DND-41 (cell line): ENCODE results near the gene CLINT1.

Experiments used
- ATAC-seq: fragments of 200-7000 bp; cut with Tn5 transposase; 3 replicates; pipeline ENCODE4 v1.9.1; 2021; ENCODE audit warnings: low read depth; ENCODE audit not compliant: insufficient read depth
- DNase-seq: peaks from one replicate; pipeline ENCODE4 v3.0.0-alpha.2; 2020
- H2AFZ ChIP-seq: 2 replicates; pipeline ENCODE4 v1.6.0; 2012; ENCODE audit warnings: low read depth, low read length
- H3K27ac ChIP-seq: 2 replicates; pipeline ENCODE4 v1.5.1; 2012; ENCODE audit warnings: low read length, inconsistent platforms
- H3K27me3 ChIP-seq: fragments of 200-600 bp; sonication (generic); 2 replicates; pipeline ENCODE4 v1.6.0; 2012; ENCODE audit warnings: low read length, mild to moderate bottlenecking, inconsistent platforms; ENCODE audit not compliant: insufficient read depth, poor library complexity
- H3K36me3 ChIP-seq: 2 replicates; pipeline ENCODE4 v1.5.1; 2012; ENCODE audit warnings: low read length, inconsistent platforms; ENCODE audit not compliant: insufficient read depth
- H3K4me1 ChIP-seq: 2 replicates; pipeline ENCODE4 v1.5.1; 2012; ENCODE audit warnings: mild to moderate bottlenecking, low read length; ENCODE audit not compliant: insufficient read depth
- H3K4me2 ChIP-seq: 2 replicates; pipeline ENCODE4 v1.6.0; 2012; ENCODE audit warnings: mild to moderate bottlenecking, moderate library complexity, low read length, inconsistent platforms; ENCODE audit not compliant: insufficient read depth
- H3K4me3 ChIP-seq, 2 experiments: fragments of 200-600 bp in 1 of 2; shearing (Covaris generic) in 1 of 2; 2 replicates each; pipeline ENCODE4 v1.5.1; 2012 to 2016; ENCODE audit warnings: inconsistent platforms in 2 of 2, low read length in 2 of 2, mild to moderate bottlenecking in 2 of 2, low read depth in 1 of 2, moderate library complexity in 1 of 2
- H3K79me2 ChIP-seq: 2 replicates; pipeline ENCODE4 v1.6.0; 2012; ENCODE audit warnings: low read length, inconsistent platforms; ENCODE audit not compliant: insufficient read depth
- H3K9ac ChIP-seq: 2 replicates; pipeline ENCODE4 v1.6.0; 2012; ENCODE audit warnings: low read depth, mild to moderate bottlenecking, inconsistent platforms, low read length, moderate library complexity
- H3K9me3 ChIP-seq: 2 replicates; pipeline ENCODE4 v1.5.1; 2012; ENCODE audit warnings: low read length, moderate library complexity, mild to moderate bottlenecking, inconsistent platforms; ENCODE audit not compliant: insufficient read depth, severe bottlenecking
- H4K20me1 ChIP-seq: 2 replicates; pipeline ENCODE4 v1.6.0; 2012; ENCODE audit warnings: low read length; ENCODE audit not compliant: insufficient read depth
- CTCF ChIP-seq: IDR thresholded peaks from 2 replicates; pipeline ENCODE4 v1.5.1; 2012; ENCODE audit warnings: borderline replicate concordance, low read length, moderate library complexity, mild to moderate bottlenecking; ENCODE audit not compliant: poor library complexity, severe bottlenecking; ENCODE audit errors: extremely low read depth
- EZH2 ChIP-seq: IDR thresholded peaks from 3 replicates; pipeline ENCODE4 v1.6.1; 2012; ENCODE audit warnings: borderline replicate concordance, low read depth, mild to moderate bottlenecking, moderate library complexity, low read length, inconsistent platforms; ENCODE audit not compliant: severe bottlenecking

CLINT1 gene

GRCh38 chr5:157741131-157741530, 117.8 kb downstream of the CLINT1 start:
- no peak overlapping the region for H3K9ac ChIP-seq
- H3K36me3 ChIP-seq = peaks cover 5% of the 10 kb centered on the region; the same call in 1 of the 2 replicates
- H3K4me1 ChIP-seq = peaks cover 21% of the 10 kb centered on the region
- no peaks in the 10 kb centered on the region for H3K27me3 ChIP-seq
- peaks cover 9% of the 10 kb centered on the region for H3K9me3 ChIP-seq
- ATAC-seq = no peak
- peaks cover 10% of the 10 kb centered on the region for H3K79me2 ChIP-seq
- H4K20me1 ChIP-seq = no peaks in the 10 kb centered on the region
- no peak overlapping the region for H3K27ac ChIP-seq
- H2AFZ ChIP-seq = no peak overlapping the region
- DNase-seq = no peak
- no peak overlapping the region for H3K4me2 ChIP-seq
- H3K4me3 ChIP-seq = no peak overlapping the region
- TF ChIP-seq CTCF = no peak
- no peak for TF ChIP-seq EZH2

GRCh38 chr5:157740229-157740610, 118.7 kb downstream of the CLINT1 start:
- peaks cover 19% of the 10 kb centered on the region for H3K4me1 ChIP-seq
- no peak for ATAC-seq
- peaks cover 9% of the 10 kb centered on the region for H3K9me3 ChIP-seq
- H3K4me2 ChIP-seq = no peak overlapping the region
- DNase-seq = no peak
- H3K27ac ChIP-seq = no peak overlapping the region
- H3K9ac ChIP-seq = no peak overlapping the region
- H2AFZ ChIP-seq = no peak overlapping the region
- no peak for TF ChIP-seq EZH2
- TF ChIP-seq CTCF = peak; percentile 61
- peaks cover 4% of the 10 kb centered on the region; the same call in 1 of the 2 replicates for H3K36me3 ChIP-seq
- peaks cover 10% of the 10 kb centered on the region for H3K79me2 ChIP-seq
- no peak overlapping the region for H3K4me3 ChIP-seq
- no peaks in the 10 kb centered on the region for H3K27me3 ChIP-seq
- no peaks in the 10 kb centered on the region for H4K20me1 ChIP-seq

DNA sequence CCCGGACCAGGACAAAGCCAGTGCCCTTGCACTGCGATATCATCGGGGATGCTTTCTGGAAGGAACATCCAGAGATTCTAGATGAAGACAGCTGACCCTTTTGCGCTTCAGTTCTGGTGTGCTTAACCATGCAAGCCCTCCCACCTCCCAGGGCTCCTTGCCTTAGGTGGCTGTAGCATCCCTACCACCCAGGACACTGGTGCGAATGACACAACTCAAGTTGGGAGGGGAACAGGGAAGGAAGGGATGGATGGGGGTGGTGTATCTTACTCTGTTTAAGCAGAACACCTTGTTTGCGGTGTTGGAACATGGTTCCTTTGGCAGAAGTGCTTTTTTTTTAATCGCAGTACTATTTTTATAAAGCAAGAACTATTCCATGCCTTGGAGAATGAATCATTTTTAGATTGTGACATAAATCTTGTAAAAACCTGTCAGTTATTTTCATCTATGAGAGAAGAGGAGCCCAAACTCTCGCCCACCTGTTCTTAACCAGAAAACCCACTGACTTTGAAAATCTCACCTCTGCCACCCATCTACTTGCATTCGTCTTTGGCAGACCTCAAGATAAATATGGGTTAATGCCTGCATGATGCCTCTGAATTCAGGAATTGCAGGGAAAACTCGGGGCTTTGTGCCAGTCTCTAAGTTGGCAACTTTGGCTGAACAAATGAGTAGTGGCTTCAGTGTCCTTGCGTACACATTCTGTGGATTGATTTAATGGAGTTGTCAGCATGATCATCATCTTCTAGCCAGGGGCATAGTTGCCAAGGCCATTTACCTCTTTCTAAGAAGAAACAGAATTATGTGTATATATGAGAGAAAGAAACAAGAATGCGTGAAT, 119.3 kb downstream of the CLINT1 start:
- Histone ChIP-seq H3K27ac (no peak overlapping the region), H3K4me2 (no peak overlapping the region), H3K4me1 (peaks cover 13% of the 10 kb centered on the region), H3K9ac (no peak overlapping the region), H4K20me1 (no peaks in the 10 kb centered on the region), H3K36me3 (peaks cover 4% of the 10 kb centered on the region; the same call in 1 of the 2 replicates), H3K4me3 (no peak overlapping the region), H3K9me3 (peaks cover 9% of the 10 kb centered on the region), H3K27me3 (no peaks in the 10 kb centered on the region), H2AFZ (no peak overlapping the region), H3K79me2 (peaks cover 7% of the 10 kb centered on the region)
- TF ChIP-seq CTCF (no peak), EZH2 (no peak)
- DNase-seq = no peak
- ATAC-seq = no peak
